HG03139 (cell line): ENCODE measurements around the gene MCM3.

ENCODE experiments used
- ATAC-seq: cut with Tn5 transposase; IDR thresholded peaks from one replicate; pipeline ENCODE4 v1.9.1; 2021; ENCODE audit not compliant: unreplicated experiment

Gene MCM3

DNA sequence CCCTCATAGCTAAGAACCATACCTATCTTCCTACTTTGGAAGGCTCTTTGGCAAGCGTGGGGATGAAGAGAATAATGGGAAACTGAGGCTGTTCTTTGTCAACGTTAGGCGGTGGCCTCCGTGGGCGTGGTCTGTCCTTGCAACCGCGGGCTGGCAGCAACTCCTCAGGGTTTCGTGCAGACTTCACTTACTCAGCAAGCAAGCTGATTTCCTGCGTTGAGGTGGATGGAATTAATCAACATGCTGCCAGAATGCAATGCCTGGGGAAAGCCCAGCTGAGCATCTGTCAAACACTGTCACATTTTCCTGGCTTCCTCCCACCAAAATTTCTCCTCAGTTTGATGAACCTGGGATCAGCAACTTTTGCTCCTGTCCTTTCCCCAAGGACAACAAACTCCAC lies 31.0 kb downstream of the MCM3 start:
- no peak for ATAC-seq

- no peak for ATAC-seq
Measured at GRCh38 chr6:52251113-52251512, 33.4 kb downstream of the MCM3 start.

- no peak for ATAC-seq
Measured at GRCh38 chr6:52249078-52249477, 35.5 kb downstream of the MCM3 start.

DNA sequence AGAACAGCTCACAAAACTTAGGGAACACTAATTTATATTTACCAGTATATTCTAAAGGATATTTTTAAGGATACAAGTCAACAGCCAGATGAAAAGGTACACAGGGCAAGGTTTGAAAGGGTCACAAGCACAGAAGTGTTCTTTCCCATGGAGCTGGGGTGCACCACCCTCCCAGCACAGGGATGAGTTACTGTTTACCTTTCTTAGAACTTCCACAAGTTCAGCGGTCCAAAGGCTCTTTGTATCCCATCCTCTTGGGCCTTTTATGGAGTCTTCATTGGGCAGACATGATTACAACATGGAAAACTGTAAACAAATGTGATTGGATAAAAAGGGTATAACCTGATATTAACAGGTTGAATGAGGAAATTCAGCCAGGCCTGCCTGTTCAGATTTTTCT lies 39.1 kb downstream of the MCM3 start:
- no peak for ATAC-seq

- ATAC-seq = no peak
Measured at GRCh38 chr6:52244400-52244799, 40.1 kb downstream of the MCM3 start, which contains the start of gene IL17F. Gene IL17F, minus strand, starts transcription at chr6:52244500. Its CDS starts 71 bp downstream, at chr6:52244429.

- ATAC-seq = no peak
Measured at GRCh38 chr6:52243282-52243893, 41.2 kb downstream of the MCM3 start.

DNA sequence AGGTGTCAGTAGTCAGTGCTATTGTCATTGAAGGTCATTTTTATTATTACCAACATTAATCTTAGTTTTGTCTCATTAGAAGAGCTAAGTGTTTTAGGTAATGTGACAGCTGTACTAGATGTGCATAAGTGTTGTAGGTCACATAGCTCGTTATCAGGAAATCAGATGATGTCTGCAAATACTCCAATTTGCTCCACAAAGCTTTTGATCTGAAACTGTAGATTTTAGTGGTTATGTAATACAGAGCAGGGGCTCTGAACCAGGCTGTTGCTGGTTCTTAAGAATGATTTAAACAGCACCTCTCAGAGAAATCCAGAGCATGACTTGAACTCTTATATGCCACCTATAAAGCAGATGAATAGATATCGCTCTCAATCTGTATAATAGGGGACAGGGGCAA lies 42.7 kb downstream of the MCM3 start:
- no peak for ATAC-seq

GRCh38 chr6:52233975-52234823 lies 50.3 kb downstream of the MCM3 start:
- ATAC-seq = no peak

DNA sequence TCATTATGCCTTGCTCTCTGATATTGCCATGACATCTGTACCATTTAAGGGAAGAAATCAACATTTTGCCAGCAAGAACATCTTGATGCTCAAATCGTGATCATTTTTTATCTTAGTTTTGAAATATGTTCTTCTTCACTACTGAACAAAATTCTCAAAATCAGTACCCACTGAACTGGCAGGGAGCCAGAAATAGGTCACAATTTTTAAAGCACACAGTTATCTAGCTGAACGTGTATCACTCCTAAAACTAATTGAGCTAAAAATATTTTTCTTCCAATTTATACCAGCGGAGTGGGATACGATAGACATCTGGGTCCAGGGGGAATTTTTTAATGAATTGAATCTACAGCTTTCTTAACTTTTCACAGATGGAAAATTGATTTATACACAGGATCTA lies 51.5 kb downstream of the MCM3 start:
- no peak for ATAC-seq

- ATAC-seq = no peak
Measured at GRCh38 chr6:52231406-52232127, 53.0 kb downstream of the MCM3 start.

DNA sequence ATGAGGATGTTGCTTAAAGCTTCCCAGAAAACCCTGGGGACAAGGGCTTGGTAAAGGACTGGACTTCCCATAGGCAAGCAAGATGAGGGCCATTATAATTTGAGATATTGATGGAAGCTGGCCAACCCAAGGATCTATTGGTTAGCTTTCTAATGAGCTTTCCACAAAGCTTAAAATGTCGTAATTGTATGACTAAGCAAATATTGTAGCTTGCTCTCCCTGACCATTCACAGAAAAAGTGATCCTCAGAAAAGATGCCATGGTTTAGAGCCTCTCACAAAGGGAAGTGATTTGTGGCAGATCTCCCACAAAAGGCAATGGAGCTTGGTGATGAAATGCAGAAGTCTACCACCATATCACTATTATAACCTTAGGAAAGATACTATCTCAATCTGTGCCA lies 53.9 kb downstream of the MCM3 start:
- ATAC-seq = no peak

DNA sequence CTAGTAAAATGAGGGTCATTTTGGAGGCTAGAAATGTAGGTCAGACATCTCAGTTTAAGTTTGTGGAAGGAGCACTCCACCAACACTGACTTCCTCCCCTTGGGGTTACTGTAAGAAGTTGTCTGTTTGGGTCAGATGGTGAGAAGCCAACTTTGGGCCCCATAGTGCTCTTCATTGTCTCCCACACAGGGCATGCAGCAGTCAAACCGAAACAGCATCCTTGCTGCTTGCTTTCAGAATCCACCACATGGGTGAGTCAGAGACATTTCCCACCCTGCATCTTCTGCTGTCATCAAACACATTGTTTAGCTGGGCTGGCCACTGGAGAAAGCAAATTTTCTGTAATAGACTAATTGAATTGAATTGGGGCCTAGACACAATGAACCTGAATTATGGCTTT lies 57.0 kb downstream of the MCM3 start:
- ATAC-seq = peak; percentile 99

- peak; percentile 80 for ATAC-seq
Measured at GRCh38 chr6:52221302-52221701, 63.2 kb downstream of the MCM3 start.

DNA sequence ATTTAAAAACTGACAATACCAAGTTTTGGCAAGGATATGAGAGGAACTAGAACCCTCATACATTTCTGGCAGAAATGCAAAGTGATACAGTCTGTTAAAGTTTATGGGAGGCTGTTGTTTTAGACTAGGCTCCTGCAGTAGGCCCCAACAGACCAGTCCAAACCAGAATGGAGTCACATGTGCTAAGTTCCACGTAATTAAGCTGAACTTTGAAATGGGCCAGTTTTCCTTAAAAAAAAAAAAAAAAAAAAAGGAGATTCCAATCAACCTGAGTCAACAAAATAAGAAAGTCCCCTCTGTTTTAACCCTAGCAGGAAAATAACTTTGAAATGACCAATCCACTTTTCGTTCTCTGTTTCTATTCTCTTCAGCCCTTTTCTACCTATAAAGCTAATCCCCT lies 66.8 kb downstream of the MCM3 start:
- no peak for ATAC-seq

- ATAC-seq = no peak
Measured at GRCh38 chr6:52216932-52217575, 67.5 kb downstream of the MCM3 start.

- no peak for ATAC-seq
Measured at GRCh38 chr6:52215787-52216186, 68.8 kb downstream of the MCM3 start.
